A549 (cell line): ENCODE measurements around the gene PIK3CA.

Experiments used
- CTCF ChIP-seq: fragments of >200 bp; sonication (Bioruptor Twin); formaldehyde crosslinking; IDR thresholded peaks from 3 replicates; pipeline ENCODE4 v1.5.1; 2016
- FOSL2 ChIP-seq, 2 experiments: fragments of 450-650 bp in 1 of 2; fragments of >200 bp in 1 of 2; sonication (Bioruptor Twin) in 1 of 2; formaldehyde crosslinking; IDR thresholded peaks; 2 replicates each; pipeline versions ENCODE4 v1.5.0 to v1.6.1; 2016 to 2020; ENCODE audit warnings: mild to moderate bottlenecking in 1 of 2, moderate library complexity in 1 of 2
- HOXA7 ChIP-seq: fragments of 250-450 bp; sonication (Bioruptor Pico); IDR thresholded peaks from 2 replicates; pipeline ENCODE4 v1.5.0; 2020; ENCODE audit warnings: mild to moderate bottlenecking, moderate library complexity
- POLR2A ChIP-seq: IDR thresholded peaks from 2 replicates; pipeline ENCODE4 v1.6.1; 2012; ENCODE audit warnings: mild to moderate bottlenecking, low read length

GRCh38 chr3:179100652-179101051 is 47.5 kb upstream of the PIK3CA start:
- no peak for TF ChIP-seq POLR2A
- no peak for TF ChIP-seq FOSL2 (IDR thresholded peaks at IDR 0.05)
- TF ChIP-seq FOSL2 (CRISPR knock-in tag; IDR thresholded peaks at IDR 0.05) = no peak
- no peak for TF ChIP-seq CTCF
- no peak for TF ChIP-seq HOXA7 (CRISPR knock-in tag)
